ENCODE results near the gene MUSTN1.
A peak's percentile ranks its signal among the peaks of the same experiment; 100 is the strongest.

The MUSTN1 gene

GRCh38 chr3:52856666-52857065 lies 21.8 kb upstream of the MUSTN1 start:
- H3K4me3 ChIP-seq (ENCODE audit: low read depth, low read length), result no peak overlapping the region
- DNase-seq (ENCODE audit: low read depth), result no peak
- TF ChIP-seq, protein P1, sequence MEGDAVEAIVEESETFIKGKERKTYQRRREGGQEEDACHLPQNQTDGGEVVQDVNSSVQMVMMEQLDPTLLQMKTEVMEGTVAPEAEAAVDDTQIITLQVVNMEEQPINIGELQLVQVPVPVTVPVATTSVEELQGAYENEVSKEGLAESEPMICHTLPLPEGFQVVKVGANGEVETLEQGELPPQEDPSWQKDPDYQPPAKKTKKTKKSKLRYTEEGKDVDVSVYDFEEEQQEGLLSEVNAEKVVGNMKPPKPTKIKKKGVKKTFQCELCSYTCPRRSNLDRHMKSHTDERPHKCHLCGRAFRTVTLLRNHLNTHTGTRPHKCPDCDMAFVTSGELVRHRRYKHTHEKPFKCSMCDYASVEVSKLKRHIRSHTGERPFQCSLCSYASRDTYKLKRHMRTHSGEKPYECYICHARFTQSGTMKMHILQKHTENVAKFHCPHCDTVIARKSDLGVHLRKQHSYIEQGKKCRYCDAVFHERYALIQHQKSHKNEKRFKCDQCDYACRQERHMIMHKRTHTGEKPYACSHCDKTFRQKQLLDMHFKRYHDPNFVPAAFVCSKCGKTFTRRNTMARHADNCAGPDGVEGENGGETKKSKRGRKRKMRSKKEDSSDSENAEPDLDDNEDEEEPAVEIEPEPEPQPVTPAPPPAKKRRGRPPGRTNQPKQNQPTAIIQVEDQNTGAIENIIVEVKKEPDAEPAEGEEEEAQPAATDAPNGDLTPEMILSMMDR (IDR thresholded peaks at IDR 0.05; ENCODE audit: insufficient read depth, low read depth, low read length, missing control alignments), result no peak

DNA sequence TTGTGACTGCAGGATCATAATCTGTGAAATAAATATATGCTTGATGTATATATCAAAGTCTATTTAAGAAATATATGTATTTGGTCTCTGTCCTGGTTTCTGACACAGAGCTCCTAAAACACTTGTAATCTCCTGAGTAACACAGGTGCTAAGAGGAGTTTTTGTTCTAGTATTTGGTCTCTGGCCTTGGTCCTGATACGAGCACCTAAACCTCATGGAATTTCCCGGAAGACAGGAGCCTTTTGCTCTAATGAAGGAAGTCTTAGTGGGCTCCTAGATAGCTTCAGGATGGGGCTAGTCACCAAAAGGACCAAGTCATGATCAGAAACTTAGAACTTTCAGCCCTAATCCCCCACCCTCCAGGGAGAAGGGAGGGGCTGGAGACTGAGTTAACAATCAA lies 19.2 kb upstream of the MUSTN1 start:
- H3K4me3 ChIP-seq (ENCODE audit: low read depth, low read length), result no peak overlapping the region
- no peak for DNase-seq (ENCODE audit: low read depth)
- TF ChIP-seq, protein P1 (IDR thresholded peaks at IDR 0.05; ENCODE audit: insufficient read depth, low read depth, low read length, missing control alignments), result no peak

- DNase-seq (ENCODE audit: low read depth), result no peak
- H3K4me3 ChIP-seq (ENCODE audit: low read depth, low read length), result no peak overlapping the region
- TF ChIP-seq, protein P1 (IDR thresholded peaks at IDR 0.05; ENCODE audit: insufficient read depth, low read depth, low read length, missing control alignments), result no peak
Measured at GRCh38 chr3:52852419-52852818, 17.6 kb upstream of the MUSTN1 start.

GRCh38 chr3:52851348-52851747 lies 16.5 kb upstream of the MUSTN1 start:
- DNase-seq (ENCODE audit: low read depth), result peak; percentile 67
- TF ChIP-seq, protein P1 (IDR thresholded peaks at IDR 0.05; ENCODE audit: insufficient read depth, low read depth, low read length, missing control alignments), result peak; percentile 66
- no peak overlapping the region for H3K4me3 ChIP-seq (ENCODE audit: low read depth, low read length)

GRCh38 chr3:52849656-52850055 lies 14.8 kb upstream of the MUSTN1 start:
- TF ChIP-seq, protein P1 (IDR thresholded peaks at IDR 0.05; ENCODE audit: insufficient read depth, low read depth, low read length, missing control alignments), result no peak
- H3K4me3 ChIP-seq (ENCODE audit: low read depth, low read length), result no peak overlapping the region
- no peak for DNase-seq (ENCODE audit: low read depth)

GRCh38 chr3:52848617-52849016 lies 13.8 kb upstream of the MUSTN1 start:
- TF ChIP-seq, protein P1 (IDR thresholded peaks at IDR 0.05; ENCODE audit: insufficient read depth, low read depth, low read length, missing control alignments), result no peak
- no peak overlapping the region for H3K4me3 ChIP-seq (ENCODE audit: low read depth, low read length)
- no peak for DNase-seq (ENCODE audit: low read depth)

DNA sequence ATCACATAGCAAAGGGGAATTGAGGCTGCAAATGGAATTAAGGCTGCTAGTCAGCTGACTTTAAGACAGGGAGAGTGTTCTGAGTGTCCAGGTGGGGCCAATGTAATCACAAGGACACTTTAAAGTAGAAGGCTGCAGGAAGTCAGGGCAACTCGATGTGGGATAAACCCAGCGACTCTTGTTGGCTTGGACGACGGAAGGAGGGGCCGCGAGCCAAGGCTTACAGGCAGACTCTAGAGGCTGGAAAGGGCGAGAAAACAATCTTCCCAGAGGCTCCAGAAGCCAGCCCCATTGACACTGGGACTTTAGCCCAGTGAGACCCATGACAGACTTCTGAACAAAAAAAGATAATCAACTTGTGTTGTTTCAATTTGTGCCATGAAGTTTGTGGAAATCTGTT lies 12.9 kb upstream of the MUSTN1 start:
- DNase-seq (ENCODE audit: low read depth), result no peak
- no peak overlapping the region for H3K4me3 ChIP-seq (ENCODE audit: low read depth, low read length)
- TF ChIP-seq, protein P1 (IDR thresholded peaks at IDR 0.05; ENCODE audit: insufficient read depth, low read depth, low read length, missing control alignments), result no peak

Data from GM12865 (cell line).